DOHH2 (cell line): ENCODE results near the gene TFAP2A.

Experiments
- H3F3A ChIP-seq: fragments of 200-600 bp; sonication (generic), shearing (Covaris generic); 2 replicates; pipeline ENCODE4 v1.6.0; 2016; ENCODE audit warnings: antibody characterized with exemption, mild to moderate bottlenecking; ENCODE audit not compliant: control insufficient read depth, insufficient read depth
- H3K27ac ChIP-seq: fragments of 200-600 bp; sonication (generic); 2 replicates; pipeline ENCODE4 v1.5.1; 2014; ENCODE audit warnings: low read depth, mild to moderate bottlenecking, low read length, moderate library complexity
- H3K27me3 ChIP-seq: fragments of 200-600 bp; sonication (generic); 2 replicates; pipeline ENCODE4 v1.6.1; 2014; ENCODE audit warnings: mild to moderate bottlenecking, low read length, mixed read lengths; ENCODE audit not compliant: control insufficient read depth
- H3K36me3 ChIP-seq: fragments of 200-600 bp; sonication (generic); 2 replicates; pipeline ENCODE4 v1.6.1; 2014; ENCODE audit warnings: mild to moderate bottlenecking, low read length, moderate library complexity, mixed read lengths; ENCODE audit not compliant: control insufficient read depth
- H3K4me1 ChIP-seq: fragments of 200-600 bp; sonication (generic); 2 replicates; pipeline ENCODE4 v1.6.1; 2014; ENCODE audit warnings: mild to moderate bottlenecking, low read length, mixed read lengths; ENCODE audit not compliant: control insufficient read depth
- H3K4me2 ChIP-seq: fragments of 200-600 bp; sonication (generic); 2 replicates; pipeline ENCODE4 v1.6.0; 2014; ENCODE audit warnings: mild to moderate bottlenecking, low read length, moderate library complexity
- H3K4me3 ChIP-seq: fragments of 200-600 bp; sonication (generic); 2 replicates; pipeline ENCODE4 v1.5.1; 2014; ENCODE audit warnings: mild to moderate bottlenecking, low read length, mixed read lengths
- H3K79me2 ChIP-seq: fragments of 200-600 bp; sonication (generic); 2 replicates; pipeline ENCODE4 v1.6.1; 2014; ENCODE audit warnings: mild to moderate bottlenecking, low read length, mixed read lengths; ENCODE audit not compliant: control insufficient read depth
- H3K9me2 ChIP-seq: fragments of 200-600 bp; sonication (generic); replicated peaks from 2 replicates; pipeline ENCODE4 v1.6.1; 2014; ENCODE audit warnings: mild to moderate bottlenecking, low read length, mixed read lengths; ENCODE audit not compliant: control insufficient read depth
- H3K9me3 ChIP-seq: fragments of 200-600 bp; sonication (generic); 2 replicates; pipeline ENCODE4 v1.6.1; 2014; ENCODE audit warnings: antibody characterized with exemption, low read length, mixed read lengths; ENCODE audit not compliant: control insufficient read depth, insufficient read depth
- H4K20me1 ChIP-seq: fragments of 200-600 bp; sonication (generic); 2 replicates; pipeline ENCODE4 v1.6.0; 2014; ENCODE audit warnings: low read depth, mild to moderate bottlenecking, antibody characterized with exemption, low read length, moderate library complexity; ENCODE audit not compliant: control insufficient read depth, insufficient read depth
- CTCF ChIP-seq: fragments of 200-600 bp; sonication (generic); IDR thresholded peaks from one replicate; pipeline ENCODE4 v1.5.1; 2014; ENCODE audit warnings: antibody characterized with exemption, mild to moderate bottlenecking, low read depth, low read length; ENCODE audit not compliant: poor library complexity, severe bottlenecking
- EZH2phosphoT487 ChIP-seq: fragments of 200-600 bp; sonication (generic); IDR thresholded peaks from 2 replicates; pipeline ENCODE4 v1.6.1; 2017; ENCODE audit warnings: borderline replicate concordance, mild to moderate bottlenecking, antibody characterized with exemption, low read length, moderate library complexity, mixed read lengths

Gene TFAP2A

GRCh38 chr6:10395704-10396546, 18.9 kb downstream of the TFAP2A start:
- no peaks in the 10 kb centered on the region for H3F3A ChIP-seq
- H3K36me3 ChIP-seq: no peaks in the 10 kb centered on the region
- peaks cover 4% of the 10 kb centered on the region; the same call in 1 of the 2 replicates for H3K4me1 ChIP-seq
- peaks cover 33% of the 10 kb centered on the region for H3K27me3 ChIP-seq
- peak overlapping the region; percentile 33 for H3K4me2 ChIP-seq
- H3K9me2 ChIP-seq: no peaks in the 10 kb centered on the region
- no peaks in the 10 kb centered on the region for H3K79me2 ChIP-seq
- 0 out of 2 replicates have a peak overlapping the region, but pooled peaks have one; percentile 22 for H3K4me3 ChIP-seq
- no peak for TF ChIP-seq CTCF
- no peak; the same call in 1 of the 2 replicates for TF ChIP-seq EZH2phosphoT487
- no peaks in the 10 kb centered on the region for H4K20me1 ChIP-seq
- no peaks in the 10 kb centered on the region for H3K9me3 ChIP-seq
- H3K27ac ChIP-seq: no peak overlapping the region

- Histone ChIP-seq H3K4me1 (peaks cover 4% of the 10 kb centered on the region; the same call in 1 of the 2 replicates), H3K27me3 (peaks cover 33% of the 10 kb centered on the region), H3K4me3 (0 out of 2 replicates have a peak overlapping the region, but pooled peaks have one; percentile 22), H3K9me3 (no peaks in the 10 kb centered on the region), H3K27ac (no peak overlapping the region), H3K9me2 (no peaks in the 10 kb centered on the region), H3K4me2 (peak overlapping the region; percentile 33; the same call in 1 of the 2 replicates), H3K36me3 (no peaks in the 10 kb centered on the region), H4K20me1 (no peaks in the 10 kb centered on the region), H3F3A (no peaks in the 10 kb centered on the region), H3K79me2 (no peaks in the 10 kb centered on the region)
- TF ChIP-seq CTCF (no peak), EZH2phosphoT487 (no peak)
Measured at GRCh38 chr6:10395171-10395703, 19.6 kb downstream of the TFAP2A start.

GRCh38 chr6:10393544-10394225, 21.2 kb downstream of the TFAP2A start:
- no peak overlapping the region for H3K4me3 ChIP-seq
- no peak overlapping the region for H3K4me2 ChIP-seq
- H3F3A ChIP-seq: no peaks in the 10 kb centered on the region
- H3K9me3 ChIP-seq: no peaks in the 10 kb centered on the region
- peaks cover 34% of the 10 kb centered on the region for H3K27me3 ChIP-seq
- TF ChIP-seq EZH2phosphoT487 (no peak), CTCF (no peak)
- H3K9me2 ChIP-seq: no peaks in the 10 kb centered on the region
- peaks cover 4% of the 10 kb centered on the region; the same call in 1 of the 2 replicates for H3K4me1 ChIP-seq
- no peak overlapping the region for H3K27ac ChIP-seq
- H3K79me2 ChIP-seq: no peaks in the 10 kb centered on the region
- H3K36me3 ChIP-seq: no peaks in the 10 kb centered on the region
- no peaks in the 10 kb centered on the region for H4K20me1 ChIP-seq
